ENCODE measurements around the gene ARHGEF7. TPM values are rescaled to one million over a fixed set of nuclear protein-coding genes. Genes with fewer than 3 reads are reported as not detected.

ARHGEF7 gene
- total RNA-seq, 3 donors from 2014 or later: 55.3 to 82.5 (median 62.6) TPM

GRCh38 chr13:111315347-111315995, 200.4 kb downstream of the ARHGEF7 start:
- no peak for ATAC-seq
- H3K4me3 ChIP-seq: no peak overlapping the region
- intact Hi-C loops (cut with DNase I, micrococcal nuclease): no loop called here
- H3K9me3 ChIP-seq: no peaks in the 10 kb centered on the region
- no peaks in the 10 kb centered on the region for H3K36me3 ChIP-seq (ENCODE audit: low read depth)
- TF ChIP-seq CTCF (IDR thresholded peaks at IDR 0.05): no peak
- no peaks in the 10 kb centered on the region for H3K4me1 ChIP-seq (ENCODE audit: low read depth)
- DNase-seq: no peak

GRCh38 chr13:111316161-111316730, 201.1 kb downstream of the ARHGEF7 start:
- intact Hi-C loops (cut with DNase I, micrococcal nuclease): no loop called here
- no peak for DNase-seq
- no peak for ATAC-seq

GRCh38 chr13:111317042-111317550, 202.0 kb downstream of the ARHGEF7 start:
- DNase-seq (no peak), ATAC-seq (no peak)
- Histone ChIP-seq H3K36me3 (ENCODE audit: low read depth) (no peaks in the 10 kb centered on the region), H3K4me3 (no peak overlapping the region), H3K4me1 (ENCODE audit: low read depth) (no peaks in the 10 kb centered on the region), H3K9me3 (no peaks in the 10 kb centered on the region)
- no peak for TF ChIP-seq CTCF (IDR thresholded peaks at IDR 0.05)
- intact Hi-C loops (cut with DNase I, micrococcal nuclease): no loop called here

More at GRCh38 chr13:111316161-111316730, 201.1 kb downstream of the ARHGEF7 start:
- Histone ChIP-seq H3K36me3 (ENCODE audit: low read depth) (no peaks in the 10 kb centered on the region), H3K4me1 (ENCODE audit: low read depth) (no peaks in the 10 kb centered on the region), H3K9me3 (no peaks in the 10 kb centered on the region), H3K4me3 (no peak overlapping the region)
- TF ChIP-seq CTCF (IDR thresholded peaks at IDR 0.05): no peak

- ATAC-seq (no peak), DNase-seq (no peak)
- no peak overlapping the region for H3K4me3 ChIP-seq
- H3K9me3 ChIP-seq: no peaks in the 10 kb centered on the region
- no peaks in the 10 kb centered on the region for H3K4me1 ChIP-seq (ENCODE audit: low read depth)
- intact Hi-C loops (cut with DNase I, micrococcal nuclease): no loop called here
- H3K36me3 ChIP-seq (ENCODE audit: low read depth): no peaks in the 10 kb centered on the region
- TF ChIP-seq CTCF (IDR thresholded peaks at IDR 0.05): no peak
These were observed 202.6 kb downstream of the ARHGEF7 start for GRCh38 chr13:111317571-111318345.

- Histone ChIP-seq H3K4me1 (ENCODE audit: low read depth) (no peaks in the 10 kb centered on the region), H3K9me3 (no peaks in the 10 kb centered on the region), H3K36me3 (ENCODE audit: low read depth) (no peaks in the 10 kb centered on the region), H3K4me3 (no peak overlapping the region)
- no peak for TF ChIP-seq CTCF (IDR thresholded peaks at IDR 0.05)
- intact Hi-C loops (cut with DNase I, micrococcal nuclease): no loop called here
- DNase-seq (no peak), ATAC-seq (no peak)
These were observed 203.3 kb downstream of the ARHGEF7 start for GRCh38 chr13:111318386-111318785.

Data from mucosa of descending colon (tissue), 3 donors.